IPS-18a (cell line): ENCODE results near the gene ARHGAP8.

ENCODE experiments used
- H3K27ac ChIP-seq: one replicate; pipeline ENCODE4 v1.5.1; 2013; ENCODE audit warnings: low read length
- H3K27me3 ChIP-seq: one replicate; pipeline ENCODE4 v1.6.1; 2013; ENCODE audit warnings: mild to moderate bottlenecking, low read length; ENCODE audit not compliant: control insufficient read depth, insufficient read depth
- H3K36me3 ChIP-seq: one replicate; pipeline ENCODE4 v1.6.1; 2013; ENCODE audit warnings: low read depth, low read length; ENCODE audit not compliant: control insufficient read depth
- H3K4me1 ChIP-seq: one replicate; pipeline ENCODE4 v1.6.1; 2013; ENCODE audit warnings: low read depth, low read length; ENCODE audit not compliant: control insufficient read depth
- H3K4me3 ChIP-seq: one replicate; pipeline ENCODE4 v1.5.1; 2013; ENCODE audit warnings: low read length
- H3K9ac ChIP-seq: one replicate; pipeline ENCODE4 v1.6.1; 2013; ENCODE audit warnings: mild to moderate bottlenecking, low read length, moderate library complexity
- H3K9me3 ChIP-seq: one replicate; pipeline ENCODE4 v1.6.1; 2013; ENCODE audit warnings: low read depth, low read length; ENCODE audit not compliant: control insufficient read depth

The ARHGAP8 gene

GRCh38 chr22:44782363-44782963, 30.1 kb downstream of the ARHGAP8 start:
- no peak overlapping the region for H3K9ac ChIP-seq
- no peaks in the 10 kb centered on the region for H3K9me3 ChIP-seq
- no peaks in the 10 kb centered on the region for H3K36me3 ChIP-seq
- peaks cover 2% of the 10 kb centered on the region for H3K4me1 ChIP-seq
- H3K4me3 ChIP-seq = no peak overlapping the region
- H3K27ac ChIP-seq = no peak overlapping the region
- H3K27me3 ChIP-seq = no peaks in the 10 kb centered on the region

DNA sequence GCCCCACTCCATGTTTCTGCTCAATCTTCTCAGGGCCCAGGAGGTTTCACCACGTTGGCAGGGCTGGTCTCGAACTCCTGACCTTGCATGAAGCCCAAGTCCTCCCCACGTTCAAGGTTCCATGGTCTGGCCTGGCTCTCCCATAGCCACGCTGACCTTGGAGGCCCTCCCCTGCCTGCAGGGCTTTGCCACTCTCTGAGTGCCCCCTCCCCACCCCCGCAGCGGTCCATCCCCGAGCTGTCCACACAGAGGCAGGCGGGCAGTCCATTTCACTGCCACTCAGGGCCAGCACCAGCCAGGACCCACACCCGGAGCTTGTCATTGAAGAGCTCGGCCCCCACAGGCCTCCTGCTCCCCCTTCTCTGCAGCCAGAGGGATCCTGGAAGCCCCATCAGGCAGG, 30.7 kb downstream of the ARHGAP8 start:
- Histone ChIP-seq H3K9ac (no peak overlapping the region), H3K27ac (no peak overlapping the region), H3K36me3 (no peaks in the 10 kb centered on the region), H3K9me3 (no peaks in the 10 kb centered on the region), H3K4me1 (peaks cover 2% of the 10 kb centered on the region), H3K27me3 (no peaks in the 10 kb centered on the region), H3K4me3 (no peak overlapping the region)

- Histone ChIP-seq H3K4me1 (peaks cover 2% of the 10 kb centered on the region), H3K27me3 (no peaks in the 10 kb centered on the region), H3K27ac (no peak overlapping the region), H3K4me3 (no peak overlapping the region), H3K36me3 (no peaks in the 10 kb centered on the region), H3K9me3 (no peaks in the 10 kb centered on the region), H3K9ac (no peak overlapping the region)
Measured at GRCh38 chr22:44783581-44783980, 31.2 kb downstream of the ARHGAP8 start.

GRCh38 chr22:44786136-44786535, 33.8 kb downstream of the ARHGAP8 start:
- no peak overlapping the region for H3K27ac ChIP-seq
- H3K36me3 ChIP-seq = no peaks in the 10 kb centered on the region
- H3K27me3 ChIP-seq = no peaks in the 10 kb centered on the region
- H3K4me1 ChIP-seq = peaks cover 2% of the 10 kb centered on the region
- no peaks in the 10 kb centered on the region for H3K9me3 ChIP-seq
- H3K9ac ChIP-seq = no peak overlapping the region
- H3K4me3 ChIP-seq = no peak overlapping the region

- H3K4me3 ChIP-seq = no peak overlapping the region
- H3K9me3 ChIP-seq = no peaks in the 10 kb centered on the region
- no peak overlapping the region for H3K9ac ChIP-seq
- peaks cover 2% of the 10 kb centered on the region for H3K4me1 ChIP-seq
- no peaks in the 10 kb centered on the region for H3K36me3 ChIP-seq
- no peak overlapping the region for H3K27ac ChIP-seq
- no peaks in the 10 kb centered on the region for H3K27me3 ChIP-seq
Measured at GRCh38 chr22:44786610-44787009, 34.2 kb downstream of the ARHGAP8 start.

DNA sequence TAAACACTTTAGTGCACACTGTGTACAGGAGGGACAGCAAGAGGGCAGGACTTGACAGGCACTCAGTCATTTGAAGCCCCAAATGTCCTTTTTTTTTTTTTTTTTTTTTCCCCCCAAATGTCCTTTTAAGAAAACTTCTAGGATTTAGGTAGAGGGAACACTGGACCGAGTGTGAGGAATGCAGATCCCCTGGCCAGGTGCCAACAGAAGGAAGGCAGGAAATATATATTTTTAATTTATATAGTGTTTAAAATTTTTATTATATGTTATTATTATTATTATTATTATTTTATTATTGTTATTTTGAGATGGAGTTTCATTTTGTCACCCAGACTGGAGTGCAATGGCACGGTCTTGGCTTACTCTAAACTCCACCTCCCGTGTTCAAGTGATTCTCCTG, 35.5 kb downstream of the ARHGAP8 start:
- Histone ChIP-seq H3K9ac (no peak overlapping the region), H3K27me3 (no peaks in the 10 kb centered on the region), H3K9me3 (no peaks in the 10 kb centered on the region), H3K36me3 (no peaks in the 10 kb centered on the region), H3K27ac (no peak overlapping the region), H3K4me1 (peaks cover 2% of the 10 kb centered on the region), H3K4me3 (no peak overlapping the region)

GRCh38 chr22:44793106-44793505, 40.7 kb downstream of the ARHGAP8 start:
- Histone ChIP-seq H3K36me3 (no peaks in the 10 kb centered on the region), H3K4me1 (peaks cover 22% of the 10 kb centered on the region), H3K27me3 (no peaks in the 10 kb centered on the region), H3K9me3 (no peaks in the 10 kb centered on the region), H3K4me3 (no peak overlapping the region), H3K9ac (no peak overlapping the region), H3K27ac (no peak overlapping the region)

- H3K4me1 ChIP-seq = peaks cover 22% of the 10 kb centered on the region
- H3K9me3 ChIP-seq = no peaks in the 10 kb centered on the region
- H3K27ac ChIP-seq = no peak overlapping the region
- no peak overlapping the region for H3K4me3 ChIP-seq
- no peaks in the 10 kb centered on the region for H3K27me3 ChIP-seq
- H3K36me3 ChIP-seq = no peaks in the 10 kb centered on the region
- no peak overlapping the region for H3K9ac ChIP-seq
Measured at GRCh38 chr22:44793506-44794172, 41.3 kb downstream of the ARHGAP8 start.

DNA sequence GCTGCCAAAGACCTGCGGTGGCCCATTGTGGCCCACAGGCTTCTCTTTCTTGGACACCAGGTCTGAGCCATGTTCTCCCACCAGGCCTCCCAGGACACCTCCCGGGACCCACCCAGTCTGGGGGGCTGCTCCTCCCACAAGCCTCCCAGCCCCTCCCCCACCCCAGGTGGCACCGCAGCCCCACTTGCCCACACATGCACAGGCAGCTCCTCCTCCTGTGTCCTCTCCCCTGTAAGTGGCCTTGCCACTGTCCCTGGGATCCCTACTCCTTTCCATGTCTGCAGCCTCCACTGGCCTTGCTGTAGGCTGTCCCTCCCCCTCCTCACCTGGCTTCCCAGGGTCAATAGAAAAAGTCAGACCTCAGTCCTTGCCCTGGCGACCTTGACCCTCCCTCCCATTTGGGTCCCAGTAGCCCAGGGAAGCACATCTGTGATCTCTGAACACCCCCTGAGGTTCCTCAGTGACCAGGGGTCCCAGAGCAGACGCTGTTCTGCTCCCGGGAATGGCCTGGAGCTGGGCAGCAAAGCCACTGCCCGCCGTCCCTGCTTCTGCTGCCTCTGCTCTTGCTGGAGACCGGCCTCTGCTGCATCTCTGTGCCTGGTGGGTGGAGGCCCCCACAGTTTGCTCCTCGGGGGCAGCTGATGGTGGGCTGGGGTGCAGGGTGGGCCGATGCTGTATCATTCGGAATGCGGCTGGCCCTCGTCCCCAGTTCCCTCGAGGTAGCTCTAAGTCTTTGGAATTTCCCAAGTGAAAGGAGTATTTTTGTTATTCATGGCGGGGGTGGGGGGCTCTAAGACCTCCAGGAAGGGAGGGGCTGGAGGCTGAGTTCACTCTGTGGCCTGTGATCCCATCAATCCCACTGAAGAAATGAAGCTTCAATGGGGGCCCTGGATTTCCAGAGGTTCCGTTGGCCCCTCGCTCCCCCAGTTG, 43.6 kb downstream of the ARHGAP8 start:
- H3K4me3 ChIP-seq = peak overlapping the region; percentile 8
- no peaks in the 10 kb centered on the region for H3K9me3 ChIP-seq
- H3K27ac ChIP-seq = peak overlapping the region; percentile 81
- H3K4me1 ChIP-seq = peaks cover 22% of the 10 kb centered on the region
- no peaks in the 10 kb centered on the region for H3K36me3 ChIP-seq
- no peaks in the 10 kb centered on the region for H3K27me3 ChIP-seq
- H3K9ac ChIP-seq = no peak overlapping the region

DNA sequence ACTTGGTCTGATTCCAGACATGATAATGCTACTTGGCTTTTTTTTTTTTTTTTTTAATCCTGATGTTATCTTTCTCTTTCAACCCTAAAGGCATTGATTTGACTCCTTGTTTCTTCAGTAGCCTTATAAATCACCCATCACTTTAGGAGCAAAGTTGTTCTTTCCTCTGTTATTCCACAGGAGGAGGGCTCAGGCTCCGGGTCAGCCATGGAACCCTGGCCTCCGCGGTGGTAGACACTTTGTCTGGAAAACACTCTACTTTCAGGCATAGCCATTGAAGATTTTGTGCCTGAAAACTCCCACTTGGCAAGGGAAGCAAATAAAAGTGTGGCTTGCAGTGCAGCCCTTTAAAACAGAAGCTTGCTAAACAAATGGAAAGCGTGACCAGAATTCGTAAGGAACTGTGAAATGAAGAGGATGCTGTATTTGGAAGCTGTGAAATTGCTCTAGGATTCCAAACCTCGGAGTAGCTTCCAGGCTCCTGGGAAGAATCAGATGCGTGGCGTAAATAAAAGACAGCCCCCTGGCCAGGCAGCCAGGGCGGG, 44.9 kb downstream of the ARHGAP8 start:
- Histone ChIP-seq H3K4me1 (peaks cover 22% of the 10 kb centered on the region), H3K9ac (no peak overlapping the region), H3K27ac (no peak overlapping the region), H3K4me3 (no peak overlapping the region), H3K9me3 (no peaks in the 10 kb centered on the region), H3K27me3 (no peaks in the 10 kb centered on the region), H3K36me3 (no peaks in the 10 kb centered on the region)

DNA sequence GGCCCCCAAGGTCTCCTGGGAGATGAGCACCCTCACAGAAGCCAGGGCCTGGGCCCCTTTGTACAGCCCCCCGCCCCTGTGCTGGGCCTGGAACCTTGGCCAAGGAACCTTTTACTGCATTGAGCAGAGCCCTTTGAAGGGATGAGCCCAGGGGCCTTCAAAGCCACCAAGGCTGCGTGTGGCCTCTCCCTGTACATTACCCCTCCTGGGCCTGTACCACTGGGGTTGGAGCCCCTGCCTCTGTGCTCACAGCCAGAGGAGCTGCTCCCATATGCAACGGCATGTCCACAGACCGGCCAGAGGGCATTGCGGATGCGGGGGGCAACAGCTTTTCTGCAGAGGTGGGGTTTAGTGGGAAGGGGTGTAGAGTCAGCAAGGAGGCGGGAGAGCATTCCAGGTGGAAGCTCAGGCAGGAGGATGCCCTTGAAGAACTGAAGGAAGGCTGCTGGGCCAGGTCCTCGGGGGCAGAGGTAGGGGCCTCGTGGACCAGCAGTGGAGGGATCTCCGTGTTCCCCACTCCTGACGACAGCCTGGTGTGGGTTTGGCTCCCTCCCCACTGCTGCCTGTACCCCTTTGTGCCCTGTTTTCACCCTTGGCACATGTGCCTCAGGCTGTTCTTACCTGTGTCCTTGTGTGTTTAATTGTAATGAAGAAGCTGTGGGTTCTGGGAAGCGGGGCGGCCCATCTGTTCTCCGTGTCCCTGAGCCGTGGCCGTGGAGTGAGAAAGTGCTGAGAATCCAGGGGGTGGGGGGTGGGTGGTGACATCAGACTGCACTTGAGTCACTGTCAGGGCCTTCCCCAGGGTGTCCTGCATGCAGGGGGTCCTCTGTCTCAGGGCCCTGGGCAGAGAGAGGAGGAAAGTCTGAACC, 46.9 kb downstream of the ARHGAP8 start:
- Histone ChIP-seq H3K9ac (no peak overlapping the region), H3K27me3 (no peaks in the 10 kb centered on the region), H3K9me3 (no peaks in the 10 kb centered on the region), H3K4me3 (no peak overlapping the region), H3K27ac (no peak overlapping the region), H3K4me1 (peaks cover 15% of the 10 kb centered on the region), H3K36me3 (no peaks in the 10 kb centered on the region)
